GM18511 (cell line): ENCODE data around the gene AVEN.

Experiments used
- ATAC-seq: cut with Tn5 transposase; IDR thresholded peaks from one replicate; pipeline ENCODE4 v1.9.1; 2021; ENCODE audit warnings: mild to moderate bottlenecking, moderate library complexity; ENCODE audit not compliant: unreplicated experiment

Gene AVEN

DNA sequence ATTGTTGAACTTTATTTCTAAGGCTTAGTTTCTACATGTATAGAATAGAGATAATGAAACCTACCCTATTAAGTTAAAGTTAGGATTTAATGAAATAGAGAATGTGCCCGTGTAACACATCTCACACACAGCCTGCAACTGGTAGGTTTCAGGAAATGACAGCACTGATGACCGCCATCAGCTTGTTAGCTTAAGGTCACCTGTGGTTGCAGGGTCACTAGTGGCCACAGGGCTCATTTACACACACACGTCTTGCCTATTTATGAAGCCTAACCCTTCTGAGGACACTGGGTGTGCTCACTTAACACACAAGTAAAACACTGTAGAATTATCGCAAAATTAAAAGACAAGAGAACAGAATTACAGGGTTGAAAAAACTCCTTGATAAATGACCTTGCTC lies 50.6 kb downstream of the AVEN start:
- no peak for ATAC-seq

DNA sequence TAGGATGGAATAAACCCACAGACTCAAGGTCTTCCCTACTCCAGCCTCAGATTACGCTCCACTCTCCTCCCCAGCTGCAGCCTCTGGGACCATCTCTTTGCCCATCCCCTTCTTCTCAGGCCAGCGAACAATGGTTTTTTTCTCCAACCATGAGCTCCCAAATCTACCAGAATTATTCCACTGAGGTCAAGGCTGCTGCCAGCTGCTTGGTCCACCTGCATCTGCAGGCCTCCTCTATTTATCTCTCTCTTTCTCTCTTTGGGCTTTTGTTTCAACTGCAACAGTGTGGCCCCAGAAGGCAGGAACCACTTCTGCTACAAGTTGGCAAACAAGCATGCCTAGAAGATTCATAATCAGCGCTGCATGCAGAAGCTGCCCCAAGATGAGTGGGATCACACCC lies 51.6 kb downstream of the AVEN start:
- no peak for ATAC-seq

DNA sequence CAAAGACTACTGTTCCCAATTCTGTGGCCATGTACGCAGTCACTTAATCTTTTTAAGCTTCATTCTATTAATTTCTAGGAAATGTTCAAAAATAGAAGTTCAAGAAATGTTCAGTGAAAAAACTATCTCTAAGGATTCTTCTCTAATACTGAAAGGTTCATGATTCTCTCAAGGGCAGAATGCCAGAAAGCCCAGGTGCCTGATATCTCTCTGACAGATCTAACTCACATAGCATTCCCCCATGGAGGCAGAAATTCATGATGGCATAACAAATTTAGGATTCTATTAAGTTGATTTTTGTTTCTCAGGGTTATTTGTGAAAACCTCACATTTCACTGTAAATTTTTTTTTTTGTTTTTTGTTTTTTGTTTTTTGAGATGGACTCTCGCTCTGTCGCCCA lies 53.3 kb downstream of the AVEN start:
- no peak for ATAC-seq

DNA sequence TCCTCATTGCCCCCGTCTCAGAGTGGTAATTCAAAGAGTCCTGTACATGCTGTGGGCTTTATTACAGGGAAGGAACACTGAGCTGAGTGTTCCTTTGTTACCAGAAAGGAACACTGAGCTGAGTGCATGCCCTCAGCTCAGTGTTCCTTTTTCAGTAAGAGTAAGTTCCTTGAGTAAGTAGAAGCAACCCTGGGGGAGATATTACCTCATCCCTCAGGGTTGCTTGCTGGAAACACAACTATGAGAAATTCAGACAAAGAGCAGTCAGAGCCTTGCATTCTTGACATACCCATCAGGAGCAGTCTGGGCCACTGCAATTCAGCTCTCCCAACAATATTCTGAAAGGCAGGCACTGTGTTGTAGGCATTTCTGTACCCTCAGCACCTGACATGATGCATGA lies 53.7 kb downstream of the AVEN start:
- ATAC-seq: no peak

DNA sequence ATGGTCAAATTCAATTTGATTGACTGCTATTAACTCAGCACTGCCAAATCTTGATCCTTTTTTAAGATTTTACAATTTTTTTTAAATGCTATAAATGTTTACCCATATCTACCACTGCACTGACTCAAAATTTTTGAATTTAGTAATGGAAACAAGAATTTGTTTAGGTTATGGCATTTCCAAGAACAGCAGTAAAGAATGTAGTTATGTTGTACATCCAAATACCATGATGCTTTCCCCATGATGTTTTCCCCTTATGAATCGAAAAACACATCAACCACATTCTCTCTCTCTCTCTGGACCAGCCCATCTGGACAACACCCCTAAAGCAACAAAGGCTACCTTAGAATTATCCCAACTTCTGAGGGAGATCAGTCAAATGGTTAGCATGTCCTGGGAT lies 56.5 kb downstream of the AVEN start:
- ATAC-seq: no peak

DNA sequence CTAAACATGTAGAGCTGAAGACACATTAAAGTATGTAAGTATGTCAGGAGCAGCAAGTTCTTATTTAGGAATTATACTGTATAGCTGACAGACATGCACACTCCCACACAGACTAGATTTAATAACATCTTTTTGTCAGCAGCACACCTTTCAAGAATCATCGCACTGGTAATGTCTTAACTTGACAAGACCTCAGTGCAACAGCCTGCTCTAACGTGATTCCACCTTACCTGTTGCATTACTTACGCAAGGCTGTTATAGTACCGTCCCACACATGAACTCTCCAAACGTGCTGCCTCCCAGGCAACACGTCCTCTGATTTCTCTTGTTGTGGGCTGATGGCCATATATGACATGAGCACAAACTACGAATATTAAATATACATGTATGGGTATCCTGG lies 58.8 kb downstream of the AVEN start:
- no peak for ATAC-seq

DNA sequence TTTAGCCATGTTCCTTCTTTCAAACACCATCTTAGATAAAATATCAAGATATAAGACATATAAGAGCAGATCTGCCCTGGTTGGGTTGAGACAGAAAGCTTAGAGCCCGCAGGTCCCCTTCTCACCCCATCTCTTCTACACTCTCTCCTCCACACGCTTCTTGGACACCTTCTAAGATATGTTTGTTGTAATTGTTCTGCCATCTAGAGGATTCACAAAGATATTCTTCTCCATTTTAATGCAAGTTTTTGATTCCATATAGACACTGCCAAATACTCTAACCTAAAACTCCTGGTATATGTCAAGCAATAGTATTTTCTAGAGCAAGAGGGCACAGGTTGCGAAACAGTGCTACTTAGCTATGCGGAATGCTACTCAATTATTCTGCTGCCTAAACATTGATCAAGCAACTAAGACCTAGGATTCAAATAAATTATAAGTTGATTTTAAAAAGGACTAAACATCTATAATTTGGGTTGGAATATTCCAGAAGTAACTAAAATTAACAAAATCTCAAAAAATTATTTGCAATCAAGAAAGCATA lies 63.9 kb downstream of the AVEN start:
- no peak for ATAC-seq

DNA sequence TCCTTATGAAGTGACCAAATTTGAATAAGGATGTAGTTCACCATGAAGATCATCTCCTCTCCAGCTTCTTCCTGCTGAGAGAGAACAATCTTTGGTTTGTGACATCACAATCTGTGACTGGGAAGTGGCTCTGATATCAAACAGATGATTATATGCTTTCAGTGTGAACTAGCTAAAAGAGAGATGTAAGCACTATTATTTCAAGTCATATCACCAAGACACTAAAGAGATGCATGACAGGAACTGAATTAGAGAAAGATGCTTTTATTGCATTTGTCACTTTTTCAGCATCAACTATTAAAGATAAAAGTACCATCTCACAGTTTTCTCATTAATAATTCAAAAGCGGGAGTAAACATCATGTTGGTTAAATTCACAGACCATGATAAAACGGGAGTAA lies 67.2 kb downstream of the AVEN start:
- no peak for ATAC-seq

DNA sequence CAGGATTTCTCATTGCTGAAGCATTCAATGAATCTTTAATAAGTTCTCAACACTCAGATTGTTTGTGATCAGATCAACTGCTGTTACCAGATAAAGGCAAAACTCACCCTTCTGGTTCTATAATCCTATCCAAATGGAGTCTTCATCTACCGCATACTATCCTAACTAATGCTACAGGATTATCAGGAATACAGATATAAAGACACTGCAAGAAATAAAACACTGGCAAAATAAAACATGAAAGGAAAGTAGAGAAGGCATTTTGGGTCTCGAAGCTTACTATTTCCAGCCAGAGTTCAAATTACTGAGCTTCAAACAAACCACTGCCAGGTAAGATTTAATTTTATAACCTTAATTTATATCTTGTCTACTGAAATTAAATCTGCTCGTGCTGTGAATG lies 70.2 kb downstream of the AVEN start:
- no peak for ATAC-seq

DNA sequence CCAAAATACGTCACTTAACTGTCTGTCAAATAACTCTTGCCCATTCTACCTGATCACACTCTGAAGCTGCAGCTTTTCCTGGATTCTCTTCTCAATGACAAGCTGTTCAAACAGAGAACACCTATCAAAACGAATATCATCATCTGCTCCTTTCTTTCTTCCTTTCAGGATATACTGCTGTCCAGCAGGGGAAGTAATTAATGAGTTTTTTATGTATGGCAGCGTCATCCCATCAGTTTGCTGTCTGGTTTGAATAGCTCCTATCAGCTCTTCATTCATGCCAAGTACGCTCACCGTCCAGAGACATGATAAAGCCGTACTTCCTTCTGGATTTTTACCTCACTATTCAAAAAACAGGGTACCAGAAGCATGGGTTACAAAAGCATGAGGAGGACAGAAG lies 70.8 kb downstream of the AVEN start, which contains the start of gene CHRM5:
Gene CHRM5, plus strand, starts transcription at position 274 of the 400 bp plus-strand sequence. CDS start 94,221 bp downstream, outside the sequence.
- ATAC-seq: no peak

DNA sequence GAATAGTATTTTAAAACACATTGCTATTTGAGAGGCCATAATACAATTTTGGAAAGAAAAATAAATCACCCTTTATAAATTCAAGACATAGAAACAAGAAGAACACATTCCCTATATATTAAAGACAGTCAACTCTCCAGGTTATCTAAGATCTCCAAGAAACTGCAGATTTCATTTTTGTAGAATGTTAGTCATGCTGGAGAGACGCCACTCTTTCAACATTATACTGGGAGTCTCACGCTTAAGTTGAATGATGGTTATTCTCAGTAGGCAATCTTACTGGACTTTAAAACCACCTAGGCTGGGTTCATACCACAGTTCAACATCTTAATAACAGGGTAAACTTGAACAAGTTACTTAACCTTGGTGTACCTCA lies 74.4 kb downstream of the AVEN start:
- ATAC-seq: no peak

DNA sequence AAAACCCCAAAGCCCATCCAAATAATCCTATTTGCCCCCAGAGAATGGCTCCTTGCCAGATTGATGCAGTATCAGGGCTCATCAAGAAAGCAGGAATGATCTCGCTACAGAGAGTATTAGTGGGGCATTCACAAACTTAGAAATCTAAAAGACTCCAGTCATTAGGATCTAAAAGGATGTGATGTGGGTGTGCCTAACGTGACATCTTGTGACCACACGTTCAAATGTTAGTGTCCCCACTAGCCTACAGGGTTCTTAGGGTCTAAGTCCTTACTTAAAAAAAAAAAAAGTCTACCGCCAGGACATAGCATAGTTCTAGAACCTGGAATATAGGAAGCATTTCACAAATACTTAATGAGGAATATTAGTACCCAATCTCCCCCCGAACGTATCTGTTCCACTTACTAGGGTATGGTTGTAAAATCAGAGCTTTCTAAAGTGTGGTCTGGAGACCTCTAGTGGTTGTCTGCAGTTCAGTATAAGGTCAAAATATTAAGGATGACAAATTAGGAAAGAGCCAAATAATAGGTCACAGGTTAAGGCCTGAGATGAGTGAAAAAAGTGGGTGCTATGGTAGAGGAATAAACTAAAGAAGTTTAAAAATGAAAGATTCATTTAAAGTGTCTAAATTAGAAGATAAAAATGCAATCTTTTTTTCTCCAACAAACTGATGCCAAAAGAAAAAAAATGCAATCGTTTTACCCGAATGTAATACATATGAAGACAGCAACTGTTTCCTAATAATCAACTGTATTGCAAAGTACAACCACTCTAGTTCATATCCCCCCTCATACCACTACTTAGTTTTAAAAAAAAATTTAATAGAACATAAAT lies 75.0 kb downstream of the AVEN start:
- ATAC-seq: no peak

DNA sequence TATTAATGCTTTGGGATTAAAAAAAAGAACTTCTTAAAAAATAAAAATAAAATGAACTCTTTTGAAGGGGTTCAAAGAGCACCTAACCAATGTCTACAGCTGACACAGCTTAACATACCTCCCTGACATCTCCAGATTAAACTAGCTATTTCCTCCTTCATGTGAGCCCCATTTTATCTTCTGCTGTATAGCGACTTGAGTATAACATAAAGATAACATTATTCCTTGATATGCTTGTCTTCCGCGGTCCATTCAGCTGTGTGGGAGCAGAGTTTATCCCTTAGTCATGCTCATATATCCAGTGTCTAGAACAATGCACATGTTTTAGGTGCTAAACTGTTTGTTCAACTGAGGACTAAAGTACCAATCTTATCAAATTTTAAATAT lies 78.5 kb downstream of the AVEN start:
- ATAC-seq: no peak

DNA sequence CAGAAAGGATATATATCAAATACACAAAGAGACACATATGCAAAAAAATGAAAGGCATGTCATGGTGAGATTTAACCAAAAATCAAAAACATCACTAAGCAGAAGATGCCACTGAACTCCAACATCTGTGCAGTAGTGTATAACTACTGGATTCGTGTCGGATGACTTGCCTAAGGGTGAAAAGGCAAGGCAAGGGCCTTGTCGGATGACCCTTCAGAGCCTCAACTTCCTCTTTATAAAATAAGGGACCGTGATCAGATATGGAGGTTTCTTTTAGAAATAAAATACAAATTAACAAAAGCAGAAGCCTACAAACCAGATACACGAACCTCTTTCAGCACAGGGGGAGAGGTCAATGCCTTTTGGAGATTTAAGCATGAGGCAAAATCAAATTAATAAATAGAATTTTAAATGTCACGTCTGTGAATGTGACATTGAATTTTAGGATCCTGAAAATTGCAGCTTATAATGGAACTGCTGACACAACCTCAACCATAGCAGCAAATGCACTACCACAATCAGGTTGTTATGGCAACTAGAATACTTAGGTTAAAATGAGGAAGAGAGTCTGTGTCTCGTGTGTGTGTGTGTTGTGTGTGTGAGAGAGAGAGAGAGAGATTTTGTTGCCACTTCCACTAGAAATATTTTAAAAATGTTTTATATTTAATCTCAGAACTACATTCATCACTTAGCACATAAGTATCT lies 79.0 kb downstream of the AVEN start:
- ATAC-seq: no peak

DNA sequence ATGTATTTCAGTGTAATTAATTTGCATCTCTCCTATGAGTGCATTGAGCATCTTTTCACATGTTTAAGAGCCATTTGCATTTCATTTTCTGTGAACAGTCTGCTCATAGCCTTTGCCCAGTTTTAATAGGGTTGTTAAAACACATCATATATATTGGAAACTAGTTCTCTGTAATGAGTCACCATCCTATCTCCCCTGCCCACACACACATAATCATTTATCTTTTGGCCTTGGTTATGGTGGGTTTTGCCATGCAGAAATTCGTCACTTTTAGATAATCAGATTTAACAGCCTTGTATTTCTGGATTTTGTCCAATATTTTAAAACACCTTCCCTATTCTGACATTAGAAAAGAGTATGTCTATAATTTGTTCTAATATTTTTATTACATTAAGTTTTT lies 82.6 kb downstream of the AVEN start:
- ATAC-seq: no peak

DNA sequence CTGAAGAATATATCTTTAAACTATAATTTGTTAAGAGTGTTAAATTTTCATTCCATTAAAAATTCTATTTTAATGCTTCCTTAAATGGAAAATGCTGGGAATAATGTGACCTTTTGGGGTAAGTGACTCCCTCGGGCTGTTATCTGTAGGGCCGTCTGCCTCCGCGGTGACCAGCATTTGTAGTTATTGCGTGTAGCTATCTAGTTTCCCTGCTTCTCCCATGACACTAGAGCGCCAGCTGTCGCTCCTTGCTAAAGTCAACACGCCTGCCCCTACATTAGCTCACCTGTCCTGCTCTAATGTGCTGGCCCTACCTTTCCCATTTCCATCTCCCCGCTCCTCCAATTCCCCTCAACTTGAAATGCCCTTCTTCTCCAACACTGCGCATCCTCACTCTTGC lies 83.1 kb downstream of the AVEN start:
- ATAC-seq: no peak

DNA sequence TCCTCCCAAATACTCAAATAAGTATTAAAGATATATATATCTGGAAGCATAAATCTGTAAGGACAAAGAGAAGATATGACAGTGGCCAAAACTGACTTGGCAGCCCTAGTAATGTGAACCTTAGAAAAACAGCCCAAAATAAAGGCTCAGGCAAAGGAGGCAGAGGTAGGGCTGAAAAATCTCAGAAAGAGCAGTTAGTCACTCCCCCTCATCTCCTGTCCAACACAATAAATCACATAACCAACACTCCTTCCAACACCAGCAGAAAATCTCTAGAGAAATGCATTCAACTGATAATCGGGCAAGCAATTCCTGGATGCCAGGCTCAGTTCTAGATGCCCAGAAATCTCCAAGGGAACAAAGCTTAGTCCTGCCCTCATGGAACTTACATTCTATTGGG lies 92.9 kb downstream of the AVEN start:
- no peak for ATAC-seq

DNA sequence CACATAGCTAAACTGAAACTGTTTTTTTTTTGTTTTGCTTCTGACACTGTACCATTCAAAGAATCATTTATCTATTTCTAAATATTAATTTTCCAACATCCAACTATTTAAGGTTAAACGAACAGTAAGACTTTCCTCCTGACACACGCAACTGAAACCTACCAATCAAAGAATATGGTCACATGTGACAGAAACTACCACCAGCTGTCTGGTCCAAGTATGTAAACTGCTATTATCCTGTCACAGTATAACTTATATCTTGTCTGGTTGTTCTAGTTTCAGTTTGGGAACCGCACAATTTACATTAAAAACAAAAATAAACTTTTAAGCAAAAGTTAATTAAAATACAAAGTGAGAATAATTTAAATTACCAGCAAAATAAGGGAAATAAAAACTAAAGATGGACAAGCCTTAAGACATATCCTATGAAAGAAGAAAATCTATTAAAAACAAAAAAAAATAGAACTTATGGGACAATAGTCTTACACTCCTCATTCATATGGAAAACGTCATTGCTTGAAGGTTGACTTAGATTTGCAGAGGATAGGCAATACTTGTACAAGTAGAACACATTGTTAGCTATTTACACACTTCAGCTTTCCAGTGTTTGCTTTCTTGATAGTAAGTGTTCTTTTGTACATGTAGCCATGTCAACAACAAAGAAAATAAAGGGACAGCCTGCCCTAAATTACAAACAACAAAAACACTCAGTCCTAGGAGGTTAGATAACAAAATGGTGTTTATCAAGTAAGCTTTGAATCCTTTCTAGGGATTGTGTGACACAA lies 97.5 kb downstream of the AVEN start:
- no peak for ATAC-seq

DNA sequence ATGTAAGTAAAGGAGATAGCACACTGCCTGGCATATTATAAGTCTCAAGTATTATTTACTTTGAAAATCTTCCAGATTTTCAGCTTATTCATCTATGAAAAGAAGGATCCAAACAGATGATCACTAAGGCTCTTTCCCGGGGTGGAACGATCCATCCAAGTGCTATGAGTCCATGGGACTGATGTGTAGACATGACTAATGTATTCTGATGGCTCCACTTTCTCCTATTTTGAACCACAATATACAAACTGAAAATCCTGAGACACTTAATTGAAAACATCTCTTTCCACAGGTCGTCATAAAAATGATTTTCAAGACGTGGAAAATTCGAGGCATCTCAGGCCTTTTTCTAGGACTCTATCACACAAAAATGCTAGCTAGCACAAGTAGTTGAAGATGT lies 104.1 kb downstream of the AVEN start:
- ATAC-seq: no peak

DNA sequence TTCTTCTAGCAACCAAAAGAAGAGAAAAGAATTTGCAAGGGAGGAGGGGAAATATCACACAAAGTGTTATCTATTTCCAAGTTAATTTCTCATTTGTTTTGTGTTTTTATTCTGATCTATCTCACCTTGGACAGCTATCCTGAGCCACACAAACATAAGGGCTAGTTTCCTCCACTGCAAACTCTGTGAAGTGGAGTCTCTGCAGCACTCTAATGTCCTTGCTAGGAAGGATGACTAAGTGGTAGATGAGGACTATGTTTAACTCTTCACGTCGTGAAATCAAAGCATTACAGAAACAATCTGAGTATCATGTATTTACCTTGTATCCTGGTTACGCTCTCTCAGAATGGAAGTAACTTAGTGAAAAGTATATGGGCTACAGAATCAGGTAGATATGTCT lies 104.6 kb downstream of the AVEN start:
- no peak for ATAC-seq

DNA sequence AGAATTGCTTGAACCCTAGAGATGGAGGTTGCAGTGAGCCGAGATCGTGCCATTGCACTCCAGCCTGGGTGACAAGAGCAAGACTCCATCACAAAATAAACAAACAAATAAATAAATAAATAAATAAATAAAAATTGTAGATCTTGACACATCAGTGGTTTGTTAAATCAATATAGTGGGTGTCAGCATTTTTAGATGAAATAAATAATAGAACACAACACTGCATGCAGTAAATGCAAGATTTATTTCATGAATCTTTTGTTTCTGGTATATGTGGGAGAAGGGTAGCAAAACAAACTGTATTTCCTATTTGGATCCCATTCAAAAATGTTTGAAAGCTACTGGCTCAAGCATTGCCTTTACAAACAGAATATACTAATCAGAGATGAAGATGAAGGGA lies 106.3 kb downstream of the AVEN start:
- no peak for ATAC-seq
